H9 (cell line): ENCODE data around the gene MYOF. TPM values are rescaled to one million over a fixed set of nuclear protein-coding genes. Genes with fewer than 3 reads are reported as not detected.

Source experiments
- DNase-seq: peaks from one replicate; pipeline ENCODE4 v3.0.0-alpha.2; 2017
- H2AFZ ChIP-seq: one replicate; pipeline ENCODE4 v1.6.1; 2013; ENCODE audit warnings: mild to moderate bottlenecking, low read length, control low read depth, moderate library complexity
- H2AK5ac ChIP-seq: 2 replicates; pipeline ENCODE4 v1.6.1; 2013; ENCODE audit warnings: low read length, control low read depth, mixed read lengths; ENCODE audit not compliant: insufficient read length
- H2BK120ac ChIP-seq: one replicate; pipeline ENCODE4 v1.6.1; 2013; ENCODE audit warnings: low read depth, mild to moderate bottlenecking, low read length, control low read depth, inconsistent platforms; ENCODE audit not compliant: poor library complexity, severe bottlenecking
- H2BK12ac ChIP-seq: 2 replicates; pipeline ENCODE4 v1.6.1; 2013; ENCODE audit warnings: low read length, control low read depth, mixed read lengths, low read depth; ENCODE audit not compliant: insufficient read length
- H2BK15ac ChIP-seq: 2 replicates; pipeline ENCODE4 v1.6.1; 2013; ENCODE audit warnings: low read depth, low read length, control low read depth
- H2BK20ac ChIP-seq: one replicate; pipeline ENCODE4 v1.6.1; 2013; ENCODE audit warnings: low read depth, mild to moderate bottlenecking, low read length, control low read depth, inconsistent platforms; ENCODE audit not compliant: poor library complexity, severe bottlenecking
- H2BK5ac ChIP-seq: 2 replicates; pipeline ENCODE4 v1.6.1; 2013; ENCODE audit warnings: low read length, control low read depth, mixed read lengths; ENCODE audit not compliant: insufficient read length
- H3K14ac ChIP-seq: 2 replicates; pipeline ENCODE4 v1.6.1; 2013; ENCODE audit warnings: low read length, control low read depth; ENCODE audit not compliant: insufficient read depth
- H3K18ac ChIP-seq: 2 replicates; pipeline ENCODE4 v1.6.1; 2013; ENCODE audit warnings: low read depth, mild to moderate bottlenecking, mixed read lengths, low read length, control low read depth; ENCODE audit not compliant: insufficient read length
- H3K23ac ChIP-seq: 2 replicates; pipeline ENCODE4 v1.6.1; 2013; ENCODE audit warnings: low read length, control low read depth, mixed read lengths, low read depth; ENCODE audit not compliant: insufficient read length
- H3K23me2 ChIP-seq: 2 replicates; pipeline ENCODE4 v1.6.1; 2013; ENCODE audit warnings: low read depth, mild to moderate bottlenecking, mixed read lengths, low read length, control low read depth; ENCODE audit not compliant: insufficient read length, poor library complexity, severe bottlenecking
- H3K27ac ChIP-seq: 2 replicates; pipeline ENCODE4 v1.5.1; 2013; ENCODE audit warnings: low read length, control low read depth, mixed read lengths, low read depth; ENCODE audit not compliant: insufficient read length
- H3K27me3 ChIP-seq: 2 replicates; pipeline ENCODE4 v1.6.1; 2013; ENCODE audit warnings: low read length, control low read depth, inconsistent platforms; ENCODE audit not compliant: insufficient read depth
- H3K4ac ChIP-seq: 2 replicates; pipeline ENCODE4 v1.6.1; 2013; ENCODE audit warnings: low read depth, mild to moderate bottlenecking, control low read depth, inconsistent platforms, low read length, moderate library complexity
- H3K4me1 ChIP-seq: 2 replicates; pipeline ENCODE4 v1.6.1; 2013; ENCODE audit warnings: low read length, control low read depth, inconsistent platforms; ENCODE audit not compliant: insufficient read depth
- H3K4me2 ChIP-seq: 2 replicates; pipeline ENCODE4 v1.6.1; 2013; ENCODE audit warnings: low read length, control low read depth, mixed read lengths; ENCODE audit not compliant: insufficient read length, insufficient read depth
- H3K56ac ChIP-seq: 2 replicates; pipeline ENCODE4 v1.6.1; 2013; ENCODE audit warnings: low read depth, mild to moderate bottlenecking, mixed read lengths, low read length, control low read depth; ENCODE audit not compliant: insufficient read length
- H3K79me1 ChIP-seq: 2 replicates; pipeline ENCODE4 v1.6.1; 2013; ENCODE audit warnings: low read depth, mild to moderate bottlenecking, moderate library complexity, low read length, control low read depth, inconsistent platforms; ENCODE audit not compliant: insufficient read depth, poor library complexity, severe bottlenecking
- H3K79me2 ChIP-seq: 2 replicates; pipeline ENCODE4 v1.6.1; 2013; ENCODE audit warnings: low read length, control low read depth, inconsistent platforms; ENCODE audit not compliant: insufficient read depth
- H3K9ac ChIP-seq: 2 replicates; pipeline ENCODE4 v1.6.1; 2013; ENCODE audit warnings: low read length, control low read depth, mixed read lengths; ENCODE audit not compliant: insufficient read length; ENCODE audit errors: extremely low read depth
- H3K9me3 ChIP-seq: one replicate; pipeline ENCODE4 v1.6.1; 2013; ENCODE audit warnings: low read depth, low read length, inconsistent platforms; ENCODE audit not compliant: control insufficient read depth
- H3T11ph ChIP-seq: one replicate; pipeline ENCODE4 v1.6.1; 2013; ENCODE audit warnings: mild to moderate bottlenecking, low read length, control low read depth, inconsistent platforms
- H4K20me1 ChIP-seq: one replicate; pipeline ENCODE4 v1.6.1; 2013; ENCODE audit not compliant: control insufficient read depth, insufficient read length, insufficient read depth
- H4K5ac ChIP-seq: 2 replicates; pipeline ENCODE4 v1.6.1; 2013; ENCODE audit warnings: low read depth, mild to moderate bottlenecking, mixed read lengths, low read length, control low read depth; ENCODE audit not compliant: insufficient read length
- H4K8ac ChIP-seq: replicated peaks from 2 replicates; pipeline ENCODE4 v1.6.1; 2013; ENCODE audit warnings: low read length, control low read depth, mixed read lengths, low read depth; ENCODE audit not compliant: insufficient read length
- H4K91ac ChIP-seq: 2 replicates; pipeline ENCODE4 v1.6.1; 2013; ENCODE audit warnings: low read depth, mild to moderate bottlenecking, moderate library complexity, mixed read lengths, low read length, control low read depth; ENCODE audit not compliant: insufficient read length
- H3K27ac Mint-ChIP-seq, 3 experiments: 2 replicates in 2 of 3; 3 replicates in 1 of 3; pipeline ENCODE4 v1.8.0; 2020 to 2021; ENCODE audit warnings: mixed read lengths in 3 of 3, mild to moderate bottlenecking in 1 of 3, moderate library complexity in 1 of 3
- H3K27me3 Mint-ChIP-seq: 2 replicates; pipeline ENCODE4 v1.8.0; 2021; ENCODE audit warnings: low read depth, mild to moderate bottlenecking, moderate library complexity, mixed read lengths
- H3K36me3 Mint-ChIP-seq, 3 experiments: 2 replicates in 2 of 3; 3 replicates in 1 of 3; pipeline ENCODE4 v1.8.0; 2020 to 2021; ENCODE audit warnings: low read depth in 3 of 3, mixed read lengths in 3 of 3; ENCODE audit not compliant: insufficient read depth in 1 of 3
- H3K4me1 Mint-ChIP-seq, 2 experiments: 2 replicates each; pipeline ENCODE4 v1.8.0; 2020; ENCODE audit warnings: mixed read lengths in 2 of 2
- H3K4me3 Mint-ChIP-seq, 2 experiments: 2 replicates in 1 of 2; 3 replicates in 1 of 2; pipeline ENCODE4 v1.8.0; 2020 to 2021; ENCODE audit warnings: mild to moderate bottlenecking in 2 of 2, mixed read lengths in 2 of 2, moderate library complexity in 1 of 2
- H3K9me3 Mint-ChIP-seq, 2 experiments: 2 replicates in 1 of 2; 3 replicates in 1 of 2; pipeline ENCODE4 v1.8.0; 2020; ENCODE audit warnings: mild to moderate bottlenecking in 2 of 2, mixed read lengths in 2 of 2, moderate library complexity in 1 of 2
- CTCF ChIP-seq: fragments of 200-600 bp; sonication (generic); conservative IDR thresholded peaks from 3 replicates; pipeline ENCODE4 v1.8.0; 2021; ENCODE audit warnings: antibody characterized with exemption, mild to moderate bottlenecking
- WGBS: extraction: QIAGEN DNeasy Blood & Tissue Kit; methylation state at CpG from one replicate; pipeline ENCODE4 v1.1.7; 2013; ENCODE audit warnings: missing lambda C conversion rate, low lambda C conversion rate, mixed read lengths; ENCODE audit not compliant: insufficient read length; ENCODE audit errors: extremely low coverage; 5-methylcytosine and 5-hydroxymethylcytosine counted together
- total RNA-seq: library from RNA; stranded (reverse); gene quantifications from 2 replicates; pipeline ENCODE4 v1.2.1, GENCODE V29; 2021

The MYOF gene
- total RNA-seq, 1 experiment from 2014 or later: 2.8 TPM

DNA sequence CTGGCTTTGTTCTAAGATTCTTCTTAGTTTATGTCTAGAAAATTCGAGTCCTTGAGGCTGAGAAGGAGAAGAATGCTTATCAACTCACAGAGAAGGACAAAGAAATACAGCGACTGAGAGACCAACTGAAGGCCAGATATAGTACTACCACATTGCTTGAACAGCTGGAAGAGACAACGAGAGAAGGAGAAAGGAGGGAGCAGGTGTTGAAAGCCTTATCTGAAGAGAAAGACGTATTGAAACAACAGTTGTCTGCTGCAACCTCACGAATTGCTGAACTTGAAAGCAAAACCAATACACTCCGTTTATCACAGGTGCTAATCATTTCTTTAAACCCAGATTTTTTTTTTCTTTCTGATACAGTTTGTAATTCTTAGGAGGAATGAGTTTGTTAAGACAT, 20.9 kb upstream of the MYOF start:
- Histone ChIP-seq H3K79me2 (peaks cover 2% of the 10 kb centered on the region; the same call in 1 of the 2 replicates), H3K14ac (no peak overlapping the region), H3K9ac (no peak overlapping the region), H2BK120ac (no peak overlapping the region), H3K56ac (no peak overlapping the region), H3K27ac (no peak overlapping the region), H2BK12ac (no peak overlapping the region), H4K5ac (no peak overlapping the region), H2AFZ (no peak overlapping the region), H3T11ph (no peak overlapping the region), H4K20me1 (no peaks in the 10 kb centered on the region), H3K4me2 (no peak overlapping the region), H3K18ac (no peak overlapping the region), H2BK5ac (no peak overlapping the region), H3K23ac (no peak overlapping the region), H3K4me1 (no peaks in the 10 kb centered on the region), H2AK5ac (no peak overlapping the region), H3K79me1 (no peaks in the 10 kb centered on the region), H3K4ac (no peak overlapping the region), H3K23me2 (no peaks in the 10 kb centered on the region), H2BK20ac (no peak overlapping the region), H3K9me3 (no peaks in the 10 kb centered on the region), H4K91ac (no peak overlapping the region), H4K8ac (no peak overlapping the region), H3K27me3 (no peaks in the 10 kb centered on the region), H2BK15ac (no peak overlapping the region)
- Mint-ChIP-seq H3K27ac (no peak overlapping the region; a peak in 1 of 7 replicates), H3K36me3 (peaks cover 7 to 58% (median 56%) of the 10 kb centered on the region in 3 experiments; a peak in 6 of 7 replicates), H3K9me3 (no peaks in the 10 kb centered on the region), H3K4me1 (peaks cover 6% of the 10 kb centered on the region in 2 experiments), H3K4me3 (no peak overlapping the region), H3K27me3 (no peaks in the 10 kb centered on the region)
- TF ChIP-seq CTCF: no peak
- no peak for DNase-seq
- WGBS: no CpG with 5 or more reads among the region's 6 CpGs
